ENCODE measurements around the gene PRELID2. TPM values are rescaled to one million over a fixed set of nuclear protein-coding genes. Genes with fewer than 3 reads are reported as not detected.

Gene PRELID2
- polyA plus RNA-seq, 3 donors: 0.77 to 2.0 (median 1.5) TPM

DNA sequence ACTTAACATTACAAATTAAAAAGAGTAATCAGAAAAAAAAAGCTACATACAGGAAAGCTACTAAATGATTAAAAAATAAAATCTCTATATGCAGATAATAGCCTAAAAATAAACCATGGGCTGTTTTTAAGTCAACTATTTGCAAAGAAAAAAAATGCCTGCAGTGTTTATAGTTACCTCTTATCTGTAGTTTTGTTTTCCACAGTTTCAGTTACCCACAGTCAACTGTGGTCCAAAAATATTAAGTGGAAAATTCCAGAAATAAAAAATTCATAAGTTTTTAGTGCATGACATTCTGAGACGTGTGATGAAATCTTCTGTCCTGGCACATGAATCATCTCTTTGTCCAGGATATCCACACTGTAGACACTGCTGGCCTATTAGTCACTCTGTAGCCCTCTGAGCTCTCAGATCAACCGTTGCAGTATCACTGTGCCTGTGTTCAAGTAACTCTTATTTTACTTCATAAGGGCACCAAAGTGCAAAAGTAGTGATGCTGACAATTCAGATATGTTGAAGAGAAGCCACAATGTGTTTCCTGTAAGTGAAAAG, 59.2 kb downstream of the PRELID2 start:
- Mint-ChIP-seq H3K9me3 (peaks cover 1 to 8% (median 5%) of the 10 kb centered on the region in 7 donors), H3K27me3 (ENCODE audit: low read depth in 3 of 3) (no peaks in the 10 kb centered on the region), H3K36me3 (peaks cover 4% of the 10 kb centered on the region in 2 donors), H3K4me3 (no peak overlapping the region), H3K27ac (no peak overlapping the region), H3K4me1 (peaks cover 2% of the 10 kb centered on the region)
- Histone ChIP-seq H3K9me3 (replicated peaks in 1 of 2; ENCODE audit: control insufficient read depth in 1 of 2, insufficient read depth in 1 of 2, low read length in 2 of 2) (peaks cover 0 to 13% of the 10 kb centered on the region in 2 donors), H3K36me3 (replicated peaks in 1 of 2; ENCODE audit: control insufficient read depth in 1 of 2, insufficient read depth in 2 of 2, low read length in 2 of 2) (no peaks in the 10 kb centered on the region), H3K27ac (ENCODE audit: low read depth in 1 of 2, low read length in 2 of 2) (no peak overlapping the region), H3K27me3 (ENCODE audit: control insufficient read depth in 2 of 2, insufficient read depth in 2 of 2, low read length in 2 of 2) (no peaks in the 10 kb centered on the region), H2AFZ (ENCODE audit: insufficient read depth, low read depth, low read length, poor library complexity, severe bottlenecking) (no peak overlapping the region), H3K4me1 (ENCODE audit: control insufficient read depth in 1 of 2, insufficient read depth in 2 of 2, low read length in 2 of 2) (no peaks in the 10 kb centered on the region), H3K4me2 (replicated peaks; ENCODE audit: extremely low read depth, low read length, poor library complexity, severe bottlenecking) (no peak overlapping the region), H3K9ac (ENCODE audit: insufficient read depth, low read length, poor library complexity, severe bottlenecking) (no peak overlapping the region), H3K79me2 (ENCODE audit: insufficient read depth, low read length) (no peaks in the 10 kb centered on the region), H3K4me3 (replicated peaks in 1 of 3; ENCODE audit: low read depth in 2 of 3, low read length in 3 of 3) (no peak overlapping the region), H4K20me1 (ENCODE audit: insufficient read depth, low read length) (no peaks in the 10 kb centered on the region)
- WGBS (ENCODE audit: insufficient coverage): 88% methylated on average over 1 of the region's 2 CpGs
- TF ChIP-seq, protein P1, sequence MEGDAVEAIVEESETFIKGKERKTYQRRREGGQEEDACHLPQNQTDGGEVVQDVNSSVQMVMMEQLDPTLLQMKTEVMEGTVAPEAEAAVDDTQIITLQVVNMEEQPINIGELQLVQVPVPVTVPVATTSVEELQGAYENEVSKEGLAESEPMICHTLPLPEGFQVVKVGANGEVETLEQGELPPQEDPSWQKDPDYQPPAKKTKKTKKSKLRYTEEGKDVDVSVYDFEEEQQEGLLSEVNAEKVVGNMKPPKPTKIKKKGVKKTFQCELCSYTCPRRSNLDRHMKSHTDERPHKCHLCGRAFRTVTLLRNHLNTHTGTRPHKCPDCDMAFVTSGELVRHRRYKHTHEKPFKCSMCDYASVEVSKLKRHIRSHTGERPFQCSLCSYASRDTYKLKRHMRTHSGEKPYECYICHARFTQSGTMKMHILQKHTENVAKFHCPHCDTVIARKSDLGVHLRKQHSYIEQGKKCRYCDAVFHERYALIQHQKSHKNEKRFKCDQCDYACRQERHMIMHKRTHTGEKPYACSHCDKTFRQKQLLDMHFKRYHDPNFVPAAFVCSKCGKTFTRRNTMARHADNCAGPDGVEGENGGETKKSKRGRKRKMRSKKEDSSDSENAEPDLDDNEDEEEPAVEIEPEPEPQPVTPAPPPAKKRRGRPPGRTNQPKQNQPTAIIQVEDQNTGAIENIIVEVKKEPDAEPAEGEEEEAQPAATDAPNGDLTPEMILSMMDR (IDR thresholded peaks at IDR 0.05): no peak
- DNase-seq: peak in 2 of 3 donors; percentile 2 to 8
- intact Hi-C loops (cut with micrococcal nuclease): no loop called here

DNA sequence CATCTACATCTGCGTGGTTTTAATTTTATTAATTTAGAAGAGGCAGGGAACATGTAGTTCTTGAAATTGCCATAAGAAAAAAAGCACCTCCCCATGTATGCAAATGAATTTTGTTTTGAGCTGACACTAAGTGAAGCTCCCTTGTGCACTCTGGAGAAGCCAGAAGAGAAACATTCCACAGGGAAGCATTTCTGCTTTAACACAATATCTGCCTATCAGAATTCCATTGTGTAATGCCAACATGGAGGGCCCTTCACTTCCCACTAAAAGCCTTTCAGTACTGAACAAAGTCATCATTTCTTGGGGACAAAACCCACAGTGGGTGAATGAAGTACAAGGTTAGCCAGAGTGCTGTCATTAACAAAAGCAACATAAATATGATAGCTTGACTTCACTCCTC, 59.7 kb downstream of the PRELID2 start:
- peaks cover 2% of the 10 kb centered on the region for H3K4me1 Mint-ChIP-seq
- no peaks in the 10 kb centered on the region for H3K27me3 Mint-ChIP-seq (ENCODE audit: low read depth in 3 of 3)
- H3K4me2 ChIP-seq (replicated peaks; ENCODE audit: extremely low read depth, low read length, poor library complexity, severe bottlenecking): no peak overlapping the region
- TF ChIP-seq, protein P1 (IDR thresholded peaks at IDR 0.05): no peak
- H3K4me1 ChIP-seq (ENCODE audit: control insufficient read depth in 1 of 2, insufficient read depth in 2 of 2, low read length in 2 of 2): no peaks in the 10 kb centered on the region
- H4K20me1 ChIP-seq (ENCODE audit: insufficient read depth, low read length): no peaks in the 10 kb centered on the region
- H3K4me3 ChIP-seq (replicated peaks in 1 of 3; ENCODE audit: low read depth in 2 of 3, low read length in 3 of 3): no peak overlapping the region
- H3K9ac ChIP-seq (ENCODE audit: insufficient read depth, low read length, poor library complexity, severe bottlenecking): no peak overlapping the region
- intact Hi-C loops (cut with micrococcal nuclease): no loop called here
- no CpG with 5 or more reads among the region's 1 CpG for WGBS (ENCODE audit: insufficient coverage)
- no peak overlapping the region for H3K4me3 Mint-ChIP-seq
- no peaks in the 10 kb centered on the region for H3K27me3 ChIP-seq (ENCODE audit: control insufficient read depth in 2 of 2, insufficient read depth in 2 of 2, low read length in 2 of 2)
- H3K9me3 ChIP-seq (replicated peaks in 1 of 2; ENCODE audit: control insufficient read depth in 1 of 2, insufficient read depth in 1 of 2, low read length in 2 of 2): peaks cover 0 to 13% of the 10 kb centered on the region in 2 donors
- H3K36me3 Mint-ChIP-seq: peaks cover 4% of the 10 kb centered on the region in 2 donors
- H2AFZ ChIP-seq (ENCODE audit: insufficient read depth, low read depth, low read length, poor library complexity, severe bottlenecking): no peak overlapping the region
- DNase-seq: no peak
- no peak overlapping the region for H3K27ac ChIP-seq (ENCODE audit: low read depth in 1 of 2, low read length in 2 of 2)
- no peaks in the 10 kb centered on the region for H3K79me2 ChIP-seq (ENCODE audit: insufficient read depth, low read length)
- H3K36me3 ChIP-seq (replicated peaks in 1 of 2; ENCODE audit: control insufficient read depth in 1 of 2, insufficient read depth in 2 of 2, low read length in 2 of 2): no peaks in the 10 kb centered on the region
- H3K27ac Mint-ChIP-seq: no peak overlapping the region
- peaks cover 1 to 8% (median 5%) of the 10 kb centered on the region in 7 donors for H3K9me3 Mint-ChIP-seq
